GM19043 (cell line): Measurements from ENCODE around the gene DUSP15.
"Not testable (repeated sequence)": the region's sequence is repeated elsewhere in the genome, so short reads cannot be mapped to it uniquely, and the experiment has no call there.

Experiments used
- ATAC-seq: cut with Tn5 transposase; IDR thresholded peaks from one replicate; pipeline ENCODE4 v1.9.1; 2021; ENCODE audit warnings: low read depth; ENCODE audit not compliant: unreplicated experiment

Gene DUSP15

DNA sequence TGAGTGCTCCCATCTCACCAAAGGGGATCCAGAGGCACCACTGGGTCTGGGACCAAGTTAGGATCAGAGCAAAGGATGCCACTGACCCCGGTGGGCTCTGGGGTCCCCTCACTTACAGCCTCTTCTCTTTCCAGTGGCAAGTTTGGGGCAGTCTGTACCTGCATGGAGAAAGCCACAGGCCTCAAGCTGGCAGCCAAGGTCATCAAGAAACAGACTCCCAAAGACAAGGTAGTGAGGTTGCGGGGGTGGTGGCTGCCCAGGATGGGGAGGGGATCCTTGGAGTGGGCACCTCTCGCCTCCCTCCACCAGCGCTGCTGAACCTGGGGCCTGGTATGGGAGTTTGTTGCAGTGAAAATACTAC lies 46.2 kb downstream of the DUSP15 start:
- ATAC-seq, result no peak

- ATAC-seq, result no peak
These were observed 46.8 kb downstream of the DUSP15 start for GRCh38 chr20:31823360-31824124.

DNA sequence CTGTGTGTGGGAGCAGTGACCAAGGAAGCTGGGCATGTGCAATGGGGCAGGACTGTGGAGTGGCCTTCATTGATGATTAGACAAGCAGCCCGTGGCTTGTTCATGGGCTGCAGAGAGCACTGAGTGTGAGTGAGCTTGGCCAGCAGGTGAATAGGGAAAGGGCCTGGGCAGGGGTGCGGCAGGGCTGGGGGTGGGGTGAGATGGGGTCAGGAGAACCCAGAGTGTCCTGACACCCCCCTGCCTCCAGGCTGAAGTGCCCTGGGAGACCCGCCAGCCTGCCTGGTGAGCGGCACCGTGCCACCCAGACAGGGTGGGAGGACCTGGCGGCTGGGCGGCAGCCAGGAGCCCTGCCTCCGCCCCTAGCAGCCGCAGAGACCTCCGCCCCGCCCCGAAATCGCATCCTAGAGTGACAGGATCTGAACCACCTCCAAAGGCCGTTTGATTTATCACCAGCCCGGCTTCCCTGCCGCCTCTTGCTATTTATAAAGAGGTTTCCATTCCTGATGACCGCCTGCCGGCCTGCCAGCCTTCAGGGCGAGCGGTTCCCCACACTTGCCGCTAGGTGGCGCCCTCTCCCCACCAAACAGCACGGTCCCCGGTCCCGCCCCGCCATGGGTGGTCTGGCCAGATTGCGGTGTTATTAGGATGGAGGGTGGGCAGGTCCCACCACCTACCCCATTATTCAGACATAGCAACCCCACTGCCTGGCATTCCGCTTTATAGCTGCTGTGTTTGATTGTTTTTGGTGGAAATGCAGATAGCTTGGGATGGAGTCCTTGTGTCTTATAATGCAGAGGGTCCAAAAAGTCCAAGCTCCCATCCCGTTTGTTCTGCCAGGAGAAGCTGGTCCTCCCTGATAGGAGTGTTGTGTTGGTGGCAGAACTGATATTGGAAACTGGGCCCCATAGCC lies 47.7 kb downstream of the DUSP15 start:
- no peak for ATAC-seq

DNA sequence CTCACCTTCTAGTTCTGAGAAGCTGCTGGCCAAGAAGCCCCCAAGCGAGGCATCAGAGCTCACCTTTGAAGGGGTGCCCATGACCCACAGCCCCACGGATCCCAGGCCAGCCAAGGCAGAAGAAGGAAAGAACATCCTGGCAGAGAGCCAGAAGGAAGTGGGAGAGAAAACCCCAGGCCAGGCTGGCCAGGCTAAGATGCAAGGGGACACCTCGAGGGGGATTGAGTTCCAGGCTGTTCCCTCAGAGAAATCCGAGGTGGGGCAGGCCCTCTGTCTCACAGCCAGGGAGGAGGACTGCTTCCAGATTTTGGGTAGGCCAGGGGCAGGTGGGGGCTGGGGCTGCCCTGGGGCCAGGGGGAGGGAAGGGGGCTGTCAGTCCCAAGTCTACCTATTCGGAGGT lies 48.9 kb downstream of the DUSP15 start:
- no peak for ATAC-seq

- no peak for ATAC-seq
These were observed 50.1 kb downstream of the DUSP15 start for GRCh38 chr20:31820228-31820627.

GRCh38 chr20:31819083-31819784 lies 51.1 kb downstream of the DUSP15 start, which contains the start of gene MYLK2:
Gene MYLK2, plus strand, starts transcription at chr20:31819356. Its CDS starts 225 bp downstream, at chr20:31819581.
- no peak for ATAC-seq

- ATAC-seq, result no peak
These were observed 51.9 kb downstream of the DUSP15 start for GRCh38 chr20:31818376-31818908.

DNA sequence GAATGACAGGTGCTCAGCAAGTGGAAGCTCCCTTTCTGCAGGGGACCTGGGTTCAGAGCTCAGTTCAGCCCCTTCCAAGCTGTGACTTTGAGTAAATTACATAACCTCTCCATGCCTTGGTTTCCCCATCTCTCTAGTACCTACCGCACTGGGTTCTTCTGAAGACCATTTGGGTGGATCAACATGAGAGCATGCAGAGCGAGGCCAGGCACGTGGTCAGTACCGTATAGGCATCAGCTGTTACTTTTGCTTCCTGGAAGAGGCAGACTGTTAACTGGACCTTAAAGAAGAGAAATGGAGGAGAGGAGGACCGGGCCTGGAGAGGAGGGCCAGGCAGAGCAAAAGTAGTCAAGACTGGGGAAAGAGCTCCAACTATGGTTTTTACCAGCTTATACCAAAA lies 52.9 kb downstream of the DUSP15 start:
- ATAC-seq, result no peak

DNA sequence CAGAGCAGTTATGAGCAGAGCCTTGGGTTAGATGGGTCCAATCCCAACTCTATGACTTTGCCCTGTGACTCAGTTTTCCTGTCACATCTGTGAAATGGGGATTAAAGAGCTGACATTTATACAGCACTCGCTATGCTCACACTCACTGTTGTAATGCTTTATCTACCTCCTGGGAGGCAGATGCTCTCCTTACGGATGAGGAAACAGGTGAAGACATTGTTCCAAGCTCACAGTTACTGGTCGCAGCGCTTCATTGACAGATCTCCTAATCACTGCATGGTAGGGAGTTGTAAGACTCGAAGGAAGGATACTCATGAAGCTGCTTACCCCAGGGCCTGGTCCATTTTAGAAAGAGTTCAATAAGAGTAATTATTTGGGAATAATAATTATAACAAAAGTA lies 54.1 kb downstream of the DUSP15 start:
- no peak for ATAC-seq

DNA sequence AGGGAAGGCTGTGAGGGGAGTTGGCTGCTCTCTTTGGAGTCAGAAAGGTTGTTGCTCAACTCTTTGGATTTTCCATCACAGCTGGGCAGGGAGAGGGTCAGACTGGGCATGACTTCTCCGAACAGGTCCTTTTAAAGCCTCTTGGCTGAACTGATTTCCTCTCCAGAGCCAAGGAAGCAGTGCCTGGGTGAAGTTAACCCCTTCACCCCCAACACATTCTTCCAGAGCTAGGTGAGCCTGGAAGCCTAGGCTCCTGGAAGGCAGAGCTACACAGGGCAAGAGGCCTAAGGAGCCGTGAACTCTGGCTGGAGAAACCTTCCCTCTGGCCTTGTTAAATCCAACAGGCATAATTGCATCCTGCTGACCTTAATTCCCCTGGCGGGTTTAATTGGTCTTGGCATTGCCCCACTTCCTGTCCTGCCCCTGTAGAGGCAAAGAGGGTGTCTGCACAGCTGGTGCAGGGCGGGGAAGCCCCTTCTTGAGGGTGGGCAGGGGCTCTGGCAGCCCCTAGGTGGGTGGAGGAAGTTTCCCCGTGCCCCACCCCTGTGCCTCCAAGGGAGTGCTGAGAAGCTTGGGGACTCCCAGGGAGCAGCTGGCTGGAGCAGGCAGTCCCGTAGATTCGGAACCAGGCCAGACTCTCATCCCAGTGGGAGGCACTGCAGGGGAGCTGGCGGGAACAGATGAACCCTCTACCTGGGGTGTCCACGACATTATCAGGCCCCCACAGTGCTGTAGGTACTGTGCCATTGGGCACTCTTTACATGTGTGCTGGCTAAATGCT lies 54.7 kb downstream of the DUSP15 start:
- ATAC-seq, result no peak

- not testable (repeated sequence) for ATAC-seq
These were observed 56.2 kb downstream of the DUSP15 start for GRCh38 chr20:31814142-31814541.

- ATAC-seq, result no peak
These were observed 56.7 kb downstream of the DUSP15 start for GRCh38 chr20:31813611-31814010.

GRCh38 chr20:31811796-31812728 lies 58.3 kb downstream of the DUSP15 start:
- no peak for ATAC-seq

DNA sequence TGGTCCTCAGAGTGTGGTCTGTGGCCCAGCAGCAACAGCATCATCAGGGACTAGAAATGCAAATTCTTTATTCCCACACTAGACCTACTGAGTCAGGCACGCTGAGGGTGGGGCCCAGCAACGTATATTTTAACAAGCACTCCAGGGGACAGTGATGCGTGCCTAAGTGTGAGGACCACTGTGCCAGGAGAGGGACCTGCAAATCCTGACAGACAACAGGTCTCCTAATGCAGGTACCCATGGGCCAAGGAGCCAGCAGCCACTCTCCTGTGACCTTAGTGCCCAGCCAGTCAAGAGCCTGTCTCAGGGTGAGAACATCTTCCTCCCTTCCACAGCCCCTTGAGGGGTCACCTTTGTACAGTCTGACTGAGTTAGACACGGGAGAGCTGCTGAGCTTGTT lies 59.1 kb downstream of the DUSP15 start:
- ATAC-seq, result no peak
